ENCODE measurements around the gene LTB.
A peak's percentile ranks its signal among the peaks of the same experiment; 100 is the strongest.

Gene LTB

DNA sequence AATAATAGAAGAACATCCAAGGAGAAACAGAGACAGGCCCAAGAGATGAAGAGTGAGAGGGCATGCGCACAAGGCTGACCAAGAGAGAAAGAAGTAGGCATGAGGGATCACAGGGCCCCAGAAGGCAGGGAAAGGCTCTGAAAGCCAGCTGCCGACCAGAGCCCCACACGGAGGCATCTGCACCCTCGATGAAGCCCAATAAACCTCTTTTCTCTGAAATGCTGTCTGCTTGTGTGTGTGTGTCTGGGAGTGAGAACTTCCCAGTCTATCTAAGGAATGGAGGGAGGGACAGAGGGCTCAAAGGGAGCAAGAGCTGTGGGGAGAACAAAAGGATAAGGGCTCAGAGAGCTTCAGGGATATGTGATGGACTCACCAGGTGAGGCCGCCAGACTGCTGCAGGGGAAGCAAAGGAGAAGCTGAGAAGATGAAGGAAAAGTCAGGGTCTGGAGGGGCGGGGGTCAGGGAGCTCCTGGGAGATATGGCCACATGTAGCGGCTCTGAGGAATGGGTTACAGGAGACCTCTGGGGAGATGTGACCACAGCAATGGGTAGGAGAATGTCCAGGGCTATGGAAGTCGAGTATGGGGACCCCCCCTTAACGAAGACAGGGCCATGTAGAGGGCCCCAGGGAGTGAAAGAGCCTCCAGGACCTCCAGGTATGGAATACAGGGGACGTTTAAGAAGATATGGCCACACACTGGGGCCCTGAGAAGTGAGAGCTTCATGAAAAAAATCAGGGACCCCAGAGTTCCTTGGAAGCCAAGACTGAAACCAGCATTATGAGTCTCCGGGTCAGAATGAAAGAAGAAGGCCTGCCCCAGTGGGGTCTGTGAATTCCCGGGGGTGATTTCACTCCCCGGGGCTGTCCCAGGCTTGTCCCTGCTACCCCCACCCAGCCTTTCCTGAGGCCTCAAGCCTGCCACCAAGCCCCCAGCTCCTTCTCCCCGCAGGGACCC lies 7.8 kb downstream of the LTB start:
- DNase-seq = no peak

DNA sequence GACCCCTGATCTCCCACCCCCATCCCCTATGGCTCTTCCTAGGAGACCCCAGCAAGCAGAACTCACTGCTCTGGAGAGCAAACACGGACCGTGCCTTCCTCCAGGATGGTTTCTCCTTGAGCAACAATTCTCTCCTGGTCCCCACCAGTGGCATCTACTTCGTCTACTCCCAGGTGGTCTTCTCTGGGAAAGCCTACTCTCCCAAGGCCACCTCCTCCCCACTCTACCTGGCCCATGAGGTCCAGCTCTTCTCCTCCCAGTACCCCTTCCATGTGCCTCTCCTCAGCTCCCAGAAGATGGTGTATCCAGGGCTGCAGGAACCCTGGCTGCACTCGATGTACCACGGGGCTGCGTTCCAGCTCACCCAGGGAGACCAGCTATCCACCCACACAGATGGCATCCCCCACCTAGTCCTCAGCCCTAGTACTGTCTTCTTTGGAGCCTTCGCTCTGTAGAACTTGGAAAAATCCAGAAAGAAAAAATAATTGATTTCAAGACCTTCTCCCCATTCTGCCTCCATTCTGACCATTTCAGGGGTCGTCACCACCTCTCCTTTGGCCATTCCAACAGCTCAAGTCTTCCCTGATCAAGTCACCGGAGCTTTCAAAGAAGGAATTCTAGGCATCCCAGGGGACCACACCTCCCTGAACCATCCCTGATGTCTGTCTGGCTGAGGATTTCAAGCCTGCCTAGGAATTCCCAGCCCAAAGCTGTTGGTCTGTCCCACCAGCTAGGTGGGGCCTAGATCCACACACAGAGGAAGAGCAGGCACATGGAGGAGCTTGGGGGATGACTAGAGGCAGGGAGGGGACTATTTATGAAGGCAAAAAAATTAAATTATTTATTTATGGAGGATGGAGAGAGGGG lies 8.8 kb downstream of the LTB start:
- DNase-seq = no peak

DNA sequence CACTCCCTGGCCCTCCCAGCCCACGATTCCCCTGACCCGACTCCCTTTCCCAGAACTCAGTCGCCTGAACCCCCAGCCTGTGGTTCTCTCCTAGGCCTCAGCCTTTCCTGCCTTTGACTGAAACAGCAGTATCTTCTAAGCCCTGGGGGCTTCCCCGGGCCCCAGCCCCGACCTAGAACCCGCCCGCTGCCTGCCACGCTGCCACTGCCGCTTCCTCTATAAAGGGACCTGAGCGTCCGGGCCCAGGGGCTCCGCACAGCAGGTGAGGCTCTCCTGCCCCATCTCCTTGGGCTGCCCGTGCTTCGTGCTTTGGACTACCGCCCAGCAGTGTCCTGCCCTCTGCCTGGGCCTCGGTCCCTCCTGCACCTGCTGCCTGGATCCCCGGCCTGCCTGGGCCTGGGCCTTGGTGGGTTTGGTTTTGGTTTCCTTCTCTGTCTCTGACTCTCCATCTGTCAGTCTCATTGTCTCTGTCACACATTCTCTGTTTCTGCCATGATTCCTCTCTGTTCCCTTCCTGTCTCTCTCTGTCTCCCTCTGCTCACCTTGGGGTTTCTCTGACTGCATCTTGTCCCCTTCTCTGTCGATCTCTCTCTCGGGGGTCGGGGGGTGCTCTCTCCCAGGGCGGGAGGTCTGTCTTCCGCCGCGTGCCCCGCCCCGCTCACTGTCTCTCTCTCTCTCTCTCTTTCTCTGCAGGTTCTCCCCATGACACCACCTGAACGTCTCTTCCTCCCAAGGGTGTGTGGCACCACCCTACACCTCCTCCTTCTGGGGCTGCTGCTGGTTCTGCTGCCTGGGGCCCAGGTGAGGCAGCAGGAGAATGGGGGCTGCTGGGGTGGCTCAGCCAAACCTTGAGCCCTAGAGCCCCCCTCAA lies 9.9 kb downstream of the LTB start, which contains the start of gene LTA:
LTA (plus strand) TSS at position 249 of the 871 bp plus-strand sequence; CDS start at position 703, 454 bp downstream.
- DNase-seq = no peak

DNA sequence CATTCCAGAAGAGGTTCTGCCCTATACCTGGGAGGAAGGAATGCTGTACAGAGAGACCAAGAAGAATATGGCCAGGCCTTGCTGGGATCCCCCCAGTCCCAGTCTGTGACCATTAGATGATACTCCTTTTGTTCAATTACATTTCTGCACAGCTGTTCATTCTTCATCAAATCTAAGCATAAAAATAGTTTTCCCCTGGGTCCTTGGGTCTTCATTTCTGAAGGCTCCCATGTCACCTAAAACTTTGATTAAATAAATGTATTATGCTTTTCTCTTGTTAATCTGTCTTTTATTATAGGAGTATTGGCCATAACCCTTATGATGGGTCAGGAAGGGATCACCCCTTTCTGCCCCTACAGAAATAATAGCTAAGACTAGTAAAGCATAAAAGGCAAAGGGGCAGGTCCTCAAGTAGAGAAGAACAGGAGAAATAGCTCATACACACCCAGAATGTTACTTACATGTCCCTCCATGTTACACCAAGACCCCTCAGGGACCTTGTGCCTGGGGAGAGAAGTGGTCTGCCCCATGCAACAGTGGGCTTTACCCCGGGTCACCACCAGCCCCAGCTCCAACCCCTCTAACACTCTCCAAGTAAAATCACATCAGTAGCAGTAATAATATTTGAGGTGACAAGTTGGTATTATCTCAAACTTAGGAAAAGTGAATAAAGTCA lies 12.2 kb downstream of the LTB start:
- DNase-seq = no peak

DNA sequence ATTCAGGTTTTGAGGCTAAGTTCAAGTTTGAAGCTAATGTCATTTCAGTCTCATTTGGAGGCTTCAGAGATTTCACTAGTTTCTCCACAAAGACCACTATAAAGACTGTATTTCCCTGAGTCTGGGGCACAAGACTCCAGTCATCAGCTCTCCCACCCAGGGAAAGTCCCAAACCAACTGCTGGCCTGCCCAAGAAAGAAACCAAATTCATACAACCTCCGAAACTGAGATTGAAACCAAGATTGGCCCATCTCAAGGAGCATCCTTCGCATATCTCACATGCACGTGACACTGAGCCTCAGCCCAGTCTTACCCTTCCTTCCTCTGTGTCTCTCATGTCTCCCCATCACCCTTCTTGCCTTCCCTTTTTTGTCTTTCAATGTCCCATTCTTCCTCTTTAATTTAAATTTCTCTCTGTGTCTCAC lies 13.7 kb downstream of the LTB start:
- no peak for DNase-seq

DNA sequence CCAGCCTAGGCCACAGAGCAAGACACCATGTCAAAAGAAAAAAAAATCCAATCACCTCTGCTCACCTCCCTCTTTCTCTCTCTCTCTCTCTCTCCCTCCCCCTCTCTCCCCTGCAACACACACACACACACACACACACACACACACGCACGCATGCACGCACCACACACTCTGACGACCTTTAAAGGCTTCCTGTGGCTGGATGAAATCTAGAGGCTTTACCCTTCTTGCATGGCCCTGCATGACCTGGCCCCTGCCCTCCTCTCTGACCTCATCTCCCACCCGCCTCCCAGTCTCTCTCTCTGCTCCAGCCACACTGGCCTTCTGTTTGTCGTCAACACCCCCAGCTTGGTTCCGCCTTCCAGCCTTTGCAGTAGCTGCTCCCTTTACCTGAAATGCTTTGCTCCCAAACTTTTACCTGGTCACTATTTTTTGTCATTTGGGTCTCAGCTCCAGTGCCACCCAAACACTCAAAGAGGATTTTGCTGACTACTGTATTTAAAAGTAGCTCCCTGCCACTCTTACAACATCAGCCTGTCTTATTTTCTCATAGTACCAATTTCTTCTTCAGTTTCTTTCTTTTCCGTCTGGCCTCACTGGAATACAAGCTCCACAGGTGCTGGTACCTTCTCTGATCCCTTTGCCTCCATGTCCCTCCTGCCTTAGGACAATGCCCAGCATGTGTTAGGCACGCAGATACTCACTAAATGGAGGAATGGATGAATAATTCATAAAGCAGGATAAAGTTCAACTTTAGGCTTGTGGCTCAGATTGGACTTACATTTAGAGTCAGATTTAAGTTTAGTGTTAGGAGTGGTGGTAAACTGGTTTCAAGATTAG lies 14.5 kb downstream of the LTB start:
- no peak for DNase-seq

DNA sequence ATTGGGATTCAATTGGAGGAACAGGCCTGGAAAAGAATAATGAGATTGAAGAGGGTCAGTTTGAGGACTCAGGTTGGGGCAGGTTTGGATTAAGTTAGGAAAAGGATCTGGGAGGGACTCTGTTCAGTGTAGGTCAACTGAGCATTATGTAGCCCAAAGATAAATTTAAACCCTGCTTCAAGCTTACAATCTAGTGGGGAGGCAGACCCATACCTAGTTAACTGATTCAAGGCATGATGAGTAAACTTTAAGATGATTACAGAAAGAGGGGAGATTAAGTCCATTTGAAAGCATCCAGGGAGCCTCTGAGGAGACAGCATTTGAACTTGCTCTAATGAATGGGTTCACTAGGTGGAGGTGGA lies 21.5 kb downstream of the LTB start:
- no peak for DNase-seq

DNA sequence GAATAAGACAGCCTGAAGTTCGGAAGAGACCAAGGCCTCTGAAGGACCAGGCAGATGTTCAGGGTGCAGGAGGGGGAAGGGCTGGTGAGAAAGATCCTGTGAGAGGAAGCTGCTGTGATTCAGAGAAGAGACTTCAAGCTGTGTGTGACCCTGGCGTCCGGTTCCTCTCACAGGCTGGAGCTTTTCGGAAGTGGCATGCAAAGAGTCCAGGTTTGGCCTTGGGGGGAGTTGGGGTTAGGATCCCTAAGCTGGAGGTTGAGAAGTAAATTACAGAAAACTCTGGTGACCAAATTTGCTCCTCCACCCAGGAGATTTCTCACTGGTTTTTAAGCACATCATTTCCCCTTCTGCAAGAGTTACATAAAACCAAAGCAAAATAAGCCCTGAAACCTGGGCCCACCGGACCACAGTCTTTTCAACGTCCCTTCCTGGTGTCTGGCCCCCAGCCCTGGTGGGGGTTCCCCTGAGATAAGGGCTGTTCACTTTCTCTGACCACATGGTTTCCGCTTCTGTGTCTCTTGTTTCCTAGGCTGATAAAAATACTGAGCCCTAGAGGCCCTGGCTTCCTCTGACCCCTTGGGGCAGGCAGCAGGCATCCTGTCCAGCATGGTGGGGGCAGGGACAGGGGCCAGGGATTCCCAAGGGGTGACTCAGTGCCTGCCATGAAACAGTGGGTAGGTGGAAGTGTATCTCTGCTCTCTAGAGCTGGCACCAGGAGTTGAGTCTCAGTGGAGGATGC lies 22.1 kb downstream of the LTB start:
- peak; percentile 71 for DNase-seq

DNA sequence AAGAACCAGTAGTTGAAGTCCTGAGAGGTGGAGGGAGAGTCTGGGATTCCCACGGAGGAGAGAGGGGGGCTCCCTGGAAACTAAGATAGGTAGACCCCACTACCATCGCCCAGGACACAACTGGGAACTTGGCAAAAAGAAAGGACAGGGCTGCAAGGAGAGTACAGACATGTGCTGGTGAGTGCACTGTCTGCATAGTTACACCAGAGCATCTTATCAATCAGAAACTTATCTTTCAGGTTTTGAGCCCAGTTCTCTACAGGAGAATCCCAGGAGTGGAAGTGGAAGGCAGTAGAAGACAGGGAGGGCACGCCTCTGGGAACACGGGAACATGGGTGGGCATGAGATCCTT lies 22.6 kb downstream of the LTB start:
- no peak for DNase-seq

DNA sequence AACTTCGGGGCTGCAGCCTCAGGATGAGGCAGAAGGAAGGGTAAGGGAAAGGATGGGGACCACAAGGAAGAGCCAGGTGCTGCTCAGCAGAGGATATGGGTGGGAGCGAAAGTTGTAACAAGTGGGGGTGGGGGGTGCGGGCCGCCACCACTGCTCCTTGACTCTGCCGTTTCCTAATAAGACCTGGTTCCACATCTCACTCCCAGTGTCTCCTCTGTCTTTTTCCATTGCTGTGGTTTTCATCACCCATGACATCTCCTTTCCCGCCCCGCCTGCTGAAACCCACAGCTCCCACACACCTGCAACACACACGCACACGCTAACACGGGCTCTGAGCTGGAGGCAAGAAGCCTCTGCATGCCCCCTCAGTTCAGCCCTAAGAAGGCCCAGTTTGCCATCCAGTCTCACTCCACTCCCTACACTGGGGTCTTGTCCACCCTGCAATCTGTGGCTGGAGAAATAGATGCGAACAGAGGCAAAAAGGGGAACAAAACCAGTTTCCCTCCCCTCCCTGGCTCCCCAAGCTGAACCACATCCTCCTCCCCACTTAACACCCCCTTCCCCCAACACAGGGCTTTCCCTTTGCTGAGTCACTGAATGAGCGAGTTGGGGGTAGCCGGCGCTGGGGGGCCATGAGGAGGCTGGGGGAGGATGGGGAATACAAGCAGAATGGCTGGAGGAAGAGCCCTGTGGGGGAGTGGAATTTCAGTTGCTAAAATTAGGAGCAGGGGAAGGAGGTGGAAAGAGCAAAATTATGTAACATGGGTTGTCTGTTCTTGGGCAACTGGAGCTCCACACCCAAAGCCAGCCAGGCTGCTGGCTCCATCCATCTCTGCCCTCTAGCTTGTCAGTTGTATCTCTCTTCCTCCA lies 23.4 kb downstream of the LTB start:
- DNase-seq = peak; percentile 76

DNA sequence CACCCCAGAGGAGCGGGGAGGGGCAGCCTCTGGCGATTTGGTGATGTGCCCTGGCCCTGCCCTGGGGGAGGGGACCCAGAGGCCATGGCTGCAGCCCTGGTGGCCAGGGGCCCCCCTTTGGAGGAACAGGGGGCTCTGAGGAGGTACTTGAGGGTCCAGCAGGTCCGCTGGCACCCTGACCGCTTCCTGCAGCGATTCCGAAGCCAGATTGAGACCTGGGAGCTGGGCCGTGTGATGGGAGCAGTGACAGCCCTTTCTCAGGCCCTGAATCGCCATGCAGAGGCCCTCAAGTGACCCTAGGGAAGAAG lies 24.0 kb downstream of the LTB start:
- DNase-seq = no peak

DNA sequence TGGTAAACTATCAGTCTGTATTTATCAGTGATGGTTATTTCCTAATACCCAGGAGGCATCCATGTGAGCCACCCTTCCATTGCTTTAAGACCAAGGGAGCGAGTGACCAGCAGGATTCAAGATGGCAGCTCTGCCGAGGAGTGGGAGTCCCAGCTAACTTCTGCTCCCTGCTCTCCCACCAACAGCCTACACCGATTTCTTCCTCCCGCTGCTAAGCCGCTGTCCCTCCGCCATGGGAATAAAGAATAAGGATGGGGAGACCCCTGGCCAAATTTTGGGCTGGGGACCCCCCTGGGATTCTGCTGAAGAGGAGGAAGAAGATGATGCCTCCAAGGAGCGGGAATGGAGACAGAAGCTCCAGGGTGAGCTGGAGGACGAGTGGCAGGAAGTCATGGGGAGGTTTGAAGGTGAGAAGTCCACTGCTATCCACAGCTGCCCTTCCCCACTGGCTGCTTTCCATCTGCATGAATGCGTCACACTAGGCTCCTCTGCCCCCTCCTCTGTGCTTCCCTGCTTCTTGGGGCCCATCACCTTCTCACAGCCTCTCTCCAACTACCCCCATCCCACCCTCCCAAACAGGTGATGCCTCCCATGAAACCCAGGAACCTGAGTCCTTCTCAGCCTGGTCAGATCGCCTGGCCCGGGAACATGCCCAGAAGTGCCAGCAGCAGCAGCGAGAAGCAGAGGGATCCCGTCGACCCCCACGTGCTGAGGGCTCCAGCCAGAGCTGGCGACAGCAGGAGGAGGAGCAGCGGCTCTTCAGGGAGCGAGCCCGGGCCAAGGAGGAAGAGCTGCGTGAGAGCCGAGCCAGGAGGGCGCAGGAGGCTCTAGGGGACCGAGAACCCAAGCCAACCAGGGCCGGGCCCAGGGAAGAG lies 24.5 kb downstream of the LTB start:
- DNase-seq = no peak

DNA sequence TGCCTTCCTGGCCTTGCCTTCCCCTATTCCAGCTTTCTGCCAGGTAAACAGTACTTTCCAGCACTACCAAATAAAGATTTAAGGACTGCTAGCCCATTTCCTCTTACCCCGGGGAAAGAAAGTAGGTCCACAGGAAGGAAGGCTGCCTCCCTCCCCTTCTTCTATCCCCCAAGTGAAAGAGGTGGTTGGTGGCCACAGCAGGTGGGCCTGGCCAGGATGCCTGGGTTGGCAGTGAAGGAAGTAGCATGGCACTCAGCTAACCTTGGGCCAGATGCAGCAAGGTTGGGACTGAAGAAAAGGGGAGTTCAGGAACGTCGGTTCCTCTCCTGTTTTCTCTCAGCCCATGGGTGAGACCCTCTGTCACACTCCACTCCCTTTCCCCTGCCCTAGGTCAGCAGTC lies 25.9 kb downstream of the LTB start:
- no peak for DNase-seq

DNA sequence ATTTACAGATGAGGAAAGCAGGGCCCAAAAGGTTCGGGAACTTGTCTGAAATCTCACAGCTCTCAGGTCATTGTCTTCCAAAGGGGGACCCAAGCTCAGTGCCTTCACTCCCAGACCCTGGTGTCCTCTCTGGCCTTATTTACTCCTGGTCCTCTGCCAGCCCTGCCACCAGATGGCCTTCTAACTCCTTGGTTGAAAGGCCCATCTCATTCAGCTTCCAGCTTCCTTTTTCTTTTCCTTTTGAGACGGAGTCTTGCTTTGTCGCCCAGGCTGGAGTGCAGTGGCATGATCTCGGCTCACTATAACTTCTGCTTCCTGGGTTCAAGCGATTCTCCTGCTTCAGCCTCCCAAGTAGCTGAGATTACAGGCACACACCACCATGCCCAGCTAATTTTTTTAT lies 30.9 kb downstream of the LTB start:
- DNase-seq = peak; percentile 50

DNA sequence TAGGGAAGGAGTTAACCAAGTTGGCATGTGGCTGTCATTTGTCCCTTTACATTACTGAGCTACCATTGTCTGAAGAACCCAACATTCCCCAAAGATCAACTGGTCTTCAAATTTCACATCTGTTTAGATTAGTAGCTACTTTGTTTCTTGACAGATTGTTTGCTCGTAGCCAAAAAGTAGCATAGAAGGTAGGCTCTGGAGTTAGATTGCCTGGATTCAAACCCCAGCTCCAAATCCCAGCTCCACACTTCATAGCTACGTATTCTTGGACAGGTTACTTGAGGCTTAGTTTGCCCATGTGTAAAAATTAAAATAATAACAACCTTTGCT lies 33.7 kb downstream of the LTB start:
- DNase-seq = no peak

DNA sequence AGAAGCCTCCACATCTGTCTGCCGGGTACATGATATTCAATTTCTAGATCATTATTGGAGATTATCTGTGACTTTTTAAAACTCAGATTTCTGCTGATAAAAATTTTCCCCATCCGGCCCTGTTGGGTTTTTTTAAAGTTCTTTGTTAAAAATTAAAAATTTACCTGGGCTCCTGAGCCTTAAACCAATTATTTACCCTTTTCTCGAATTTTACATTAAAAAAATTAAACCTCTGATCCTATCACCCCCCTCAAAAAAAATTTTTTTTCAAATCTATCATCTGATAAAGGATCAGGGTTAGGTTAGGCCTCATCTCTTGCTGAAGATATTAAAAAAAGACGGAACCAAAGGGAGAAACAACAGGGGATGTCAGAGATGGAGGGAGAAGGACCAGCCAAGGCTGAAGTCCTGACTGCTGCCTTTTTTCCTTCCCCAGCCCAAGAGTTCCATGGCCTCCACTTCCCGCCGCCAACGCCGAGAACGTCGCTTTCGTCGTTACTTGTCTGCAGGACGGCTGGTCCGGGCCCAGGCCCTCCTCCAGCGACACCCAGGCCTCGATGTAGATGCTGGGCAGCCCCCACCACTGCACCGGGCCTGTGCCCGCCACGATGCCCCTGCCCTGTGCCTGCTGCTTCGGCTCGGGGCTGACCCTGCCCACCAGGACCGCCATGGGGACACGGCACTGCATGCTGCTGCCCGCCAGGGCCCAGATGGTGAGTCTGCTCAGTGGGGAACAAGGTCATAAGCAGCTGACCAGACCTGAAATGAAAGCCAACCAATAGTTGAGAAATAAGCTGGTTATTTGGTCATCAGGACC lies 34.3 kb downstream of the LTB start:
- no peak for DNase-seq

DNA sequence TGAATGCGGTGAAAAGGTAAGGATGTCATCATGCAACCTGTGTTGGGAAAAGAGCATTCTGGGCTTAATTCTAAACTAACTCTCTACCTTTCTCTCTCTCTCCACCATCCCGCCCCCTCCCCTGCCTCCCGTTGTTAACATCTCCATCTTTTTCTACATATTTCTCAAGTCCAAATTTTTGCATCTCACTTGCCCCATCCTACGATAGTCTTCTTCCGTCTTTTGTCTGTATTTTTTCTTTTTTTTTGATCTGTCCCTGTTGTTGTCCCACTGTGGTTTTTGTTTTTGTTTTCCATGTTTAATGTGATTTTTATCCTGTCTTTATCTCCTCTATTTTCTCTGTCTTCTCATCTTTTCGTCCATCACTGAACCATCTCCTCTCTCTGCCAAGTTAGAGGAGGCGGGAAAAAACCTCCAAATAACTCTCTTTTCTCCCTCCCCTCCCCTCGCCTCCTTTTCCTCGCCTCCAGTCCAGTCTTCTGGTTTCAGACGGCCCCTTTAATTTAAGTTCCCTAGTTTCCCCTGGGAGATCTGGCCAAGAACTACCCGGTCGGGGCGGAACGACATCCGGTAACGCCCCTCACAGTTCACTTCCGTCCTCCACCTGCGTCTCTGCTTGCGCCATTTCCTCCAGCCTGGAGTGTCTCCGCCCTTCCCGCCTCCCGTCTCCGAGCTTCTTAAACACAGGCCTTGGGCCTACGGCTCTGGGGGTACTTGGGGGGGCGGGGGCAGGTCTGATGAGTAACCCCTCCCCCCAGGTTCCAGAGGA lies 35.1 kb downstream of the LTB start, which contains the start of gene NFKBIL1:
NFKBIL1 (plus strand) TSS at position 651 of the 769 bp plus-strand sequence; CDS start at position 738, 87 bp downstream.
- DNase-seq = peak; percentile 96

Measured in NK-92 treated with Interleukin-12 subunit alpha and Interleukin-12 subunit beta, amount 100 ng/mL, for 24 hours (cell line).